ENCODE measurements around the gene APOBEC4. TPM values are rescaled to one million over a fixed set of nuclear protein-coding genes. Genes with fewer than 3 reads are reported as not detected.

APOBEC4 gene
- total and polyA plus RNA-seq, 2 of the 13 experiments (the other 11 are each of a cell fraction or from before 2014, with no cell fraction given) = not detected

DNA sequence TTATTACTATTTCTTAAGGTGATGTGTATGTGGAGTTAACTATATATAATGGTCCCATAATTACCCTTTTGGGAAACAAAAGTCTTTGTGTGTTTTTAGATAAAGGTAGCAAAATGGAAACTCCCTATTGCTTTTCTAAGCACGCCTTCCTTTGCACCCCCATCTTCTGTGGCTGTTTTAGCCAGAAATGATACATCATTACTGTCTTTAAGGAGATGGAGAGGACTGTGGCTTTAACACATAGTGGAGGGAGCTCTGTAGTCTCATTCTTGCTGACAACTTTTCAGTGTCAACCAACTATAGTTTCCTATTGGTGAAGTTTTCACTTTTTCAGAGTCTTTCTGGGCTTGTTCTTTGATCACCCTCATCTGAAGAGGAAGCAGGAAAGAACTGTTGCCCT is 1.0 kb downstream of the APOBEC4 start:
- BruUV-seq (replicated peaks) = no TSS peak

More for the DNA sequence above, 1.0 kb downstream of the APOBEC4 start:
- intact Hi-C loops (cut with micrococcal nuclease; ENCODE audit: unreplicated experiment) = no loop called here
- Histone ChIP-seq H3K4me3 (replicated peaks in 1 of 3; ENCODE audit: insufficient read depth in 1 of 3, low read depth in 2 of 3, low read length in 3 of 3) (no peak overlapping the region), H3K4me2 (ENCODE audit: low read depth, low read length) (no peak overlapping the region), H3K79me2 (ENCODE audit: insufficient read depth, low read length) (no peaks in the 10 kb centered on the region), H2AFZ (ENCODE audit: low read length) (no peak overlapping the region), H3K9ac (ENCODE audit: insufficient read depth, low read depth, low read length) (no peak overlapping the region), H3K27me3 (ENCODE audit: control insufficient read depth in 1 of 2, insufficient read depth in 2 of 2, low read length in 2 of 2) (no peaks in the 10 kb centered on the region), H4K20me1 (ENCODE audit: insufficient read depth, low read length) (no peaks in the 10 kb centered on the region), H3K4me1 (ENCODE audit: insufficient read depth, low read length) (peaks cover 14% of the 10 kb centered on the region), H3K36me3 (replicated peaks in 1 of 2; ENCODE audit: control insufficient read depth in 1 of 2, insufficient read depth in 2 of 2, low read length in 2 of 2) (no peaks in the 10 kb centered on the region; a peak in 1 of 5 replicates), H3K27ac (ENCODE audit: extremely low read length, insufficient read depth, low read length) (peak overlapping the region; percentile 50), H3K9me3 (ENCODE audit: low read length) (no peaks in the 10 kb centered on the region)
- in situ Hi-C loops (cut with HindIII; ENCODE audit: extremely low pct_ligation_motif_present, low pct_unique_long_range_greater_than_20kb) = no loop called here
- FAIRE-seq = peak; percentile 21
- ChIA-PET POLR2A (no interaction called here), CTCF (ENCODE audit: low intra/inter-chr PET ratio, low total read pairs) (no interaction called here)
- ATAC-seq = no peak
- no peak for TF ChIP-seq SRSF9 (IDR thresholded peaks at IDR 0.05; ENCODE audit: borderline replicate concordance, insufficient read depth, low read depth, low read length, poor library complexity, severe bottlenecking)
- TF ChIP-seq NR3C1 (CRISPR knock-in tag; IDR thresholded peaks at IDR 0.05) = no peak
- TF ChIP-seq, protein P1, sequence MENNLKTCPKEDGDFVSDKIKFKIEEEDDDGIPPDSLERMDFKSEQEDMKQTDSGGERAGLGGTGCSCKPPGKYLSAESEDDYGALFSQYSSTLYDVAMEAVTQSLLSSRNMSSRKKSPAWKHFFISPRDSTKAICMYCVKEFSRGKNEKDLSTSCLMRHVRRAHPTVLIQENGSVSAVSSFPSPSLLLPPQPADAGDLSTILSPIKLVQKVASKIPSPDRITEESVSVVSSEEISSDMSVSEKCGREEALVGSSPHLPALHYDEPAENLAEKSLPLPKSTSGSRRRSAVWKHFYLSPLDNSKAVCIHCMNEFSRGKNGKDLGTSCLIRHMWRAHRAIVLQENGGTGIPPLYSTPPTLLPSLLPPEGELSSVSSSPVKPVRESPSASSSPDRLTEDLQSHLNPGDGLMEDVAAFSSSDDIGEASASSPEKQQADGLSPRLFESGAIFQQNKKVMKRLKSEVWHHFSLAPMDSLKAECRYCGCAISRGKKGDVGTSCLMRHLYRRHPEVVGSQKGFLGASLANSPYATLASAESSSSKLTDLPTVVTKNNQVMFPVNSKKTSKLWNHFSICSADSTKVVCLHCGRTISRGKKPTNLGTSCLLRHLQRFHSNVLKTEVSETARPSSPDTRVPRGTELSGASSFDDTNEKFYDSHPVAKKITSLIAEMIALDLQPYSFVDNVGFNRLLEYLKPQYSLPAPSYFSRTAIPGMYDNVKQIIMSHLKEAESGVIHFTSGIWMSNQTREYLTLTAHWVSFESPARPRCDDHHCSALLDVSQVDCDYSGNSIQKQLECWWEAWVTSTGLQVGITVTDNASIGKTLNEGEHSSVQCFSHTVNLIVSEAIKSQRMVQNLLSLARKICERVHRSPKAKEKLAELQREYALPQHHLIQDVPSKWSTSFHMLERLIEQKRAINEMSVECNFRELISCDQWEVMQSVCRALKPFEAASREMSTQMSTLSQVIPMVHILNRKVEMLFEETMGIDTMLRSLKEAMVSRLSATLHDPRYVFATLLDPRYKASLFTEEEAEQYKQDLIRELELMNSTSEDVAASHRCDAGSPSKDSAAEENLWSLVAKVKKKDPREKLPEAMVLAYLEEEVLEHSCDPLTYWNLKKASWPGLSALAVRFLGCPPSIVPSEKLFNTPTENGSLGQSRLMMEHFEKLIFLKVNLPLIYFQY (CRISPR knock-in tag; IDR thresholded peaks at IDR 0.05; ENCODE audit: borderline replicate concordance) = no peak
- TF ChIP-seq ESRRA (CRISPR knock-in tag; IDR thresholded peaks at IDR 0.05; ENCODE audit: low read depth) = no peak
- TF ChIP-seq SOX6 (IDR thresholded peaks at IDR 0.05) = no peak
- no peak for TF ChIP-seq SOX6 (CRISPR knock-in tag; IDR thresholded peaks at IDR 0.05)
- no peak for TF ChIP-seq KLF13 (CRISPR knock-in tag; IDR thresholded peaks at IDR 0.05)
- TF ChIP-seq, protein P2, sequence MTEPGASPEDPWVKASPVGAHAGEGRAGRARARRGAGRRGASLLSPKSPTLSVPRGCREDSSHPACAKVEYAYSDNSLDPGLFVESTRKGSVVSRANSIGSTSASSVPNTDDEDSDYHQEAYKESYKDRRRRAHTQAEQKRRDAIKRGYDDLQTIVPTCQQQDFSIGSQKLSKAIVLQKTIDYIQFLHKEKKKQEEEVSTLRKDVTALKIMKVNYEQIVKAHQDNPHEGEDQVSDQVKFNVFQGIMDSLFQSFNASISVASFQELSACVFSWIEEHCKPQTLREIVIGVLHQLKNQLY (CRISPR knock-in tag; IDR thresholded peaks at IDR 0.05) = no peak
- TF ChIP-seq CBX2 (IDR thresholded peaks at IDR 0.05; ENCODE audit: low read depth, low read length) = no peak
- TF ChIP-seq CBX2 (CRISPR knock-in tag; IDR thresholded peaks at IDR 0.05; ENCODE audit: low read depth) = no peak
- no peak for TF ChIP-seq HOXA9 (CRISPR knock-in tag; IDR thresholded peaks at IDR 0.05; ENCODE audit: borderline replicate concordance)
- TF ChIP-seq, protein P3, sequence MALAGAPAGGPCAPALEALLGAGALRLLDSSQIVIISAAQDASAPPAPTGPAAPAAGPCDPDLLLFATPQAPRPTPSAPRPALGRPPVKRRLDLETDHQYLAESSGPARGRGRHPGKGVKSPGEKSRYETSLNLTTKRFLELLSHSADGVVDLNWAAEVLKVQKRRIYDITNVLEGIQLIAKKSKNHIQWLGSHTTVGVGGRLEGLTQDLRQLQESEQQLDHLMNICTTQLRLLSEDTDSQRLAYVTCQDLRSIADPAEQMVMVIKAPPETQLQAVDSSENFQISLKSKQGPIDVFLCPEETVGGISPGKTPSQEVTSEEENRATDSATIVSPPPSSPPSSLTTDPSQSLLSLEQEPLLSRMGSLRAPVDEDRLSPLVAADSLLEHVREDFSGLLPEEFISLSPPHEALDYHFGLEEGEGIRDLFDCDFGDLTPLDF (CRISPR knock-in tag; IDR thresholded peaks at IDR 0.05) = no peak
- TF ChIP-seq, protein P4, sequence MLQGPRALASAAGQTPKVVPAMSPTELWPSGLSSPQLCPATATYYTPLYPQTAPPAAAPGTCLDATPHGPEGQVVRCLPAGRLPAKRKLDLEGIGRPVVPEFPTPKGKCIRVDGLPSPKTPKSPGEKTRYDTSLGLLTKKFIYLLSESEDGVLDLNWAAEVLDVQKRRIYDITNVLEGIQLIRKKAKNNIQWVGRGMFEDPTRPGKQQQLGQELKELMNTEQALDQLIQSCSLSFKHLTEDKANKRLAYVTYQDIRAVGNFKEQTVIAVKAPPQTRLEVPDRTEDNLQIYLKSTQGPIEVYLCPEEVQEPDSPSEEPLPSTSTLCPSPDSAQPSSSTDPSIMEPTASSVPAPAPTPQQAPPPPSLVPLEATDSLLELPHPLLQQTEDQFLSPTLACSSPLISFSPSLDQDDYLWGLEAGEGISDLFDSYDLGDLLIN (CRISPR knock-in tag; IDR thresholded peaks at IDR 0.05; ENCODE audit: borderline replicate concordance) = no peak
- DNase-seq (ENCODE audit: low spot score) = no peak
- WGBS (ENCODE audit: low lambda C conversion rate) = 95% methylated on average over 1 of the region's 1 CpG
